CD14-positive monocyte (primary cell): ENCODE data around the gene KRT85. TPM values are rescaled to one million over a fixed set of nuclear protein-coding genes. Genes with fewer than 3 reads are reported as not detected.

ENCODE experiments used
- DNase-seq, 3 donors: peaks; one replicate each; pipeline ENCODE4 v3.0.0-alpha.2; 2011 to 2022
- H2AFZ ChIP-seq: 2 replicates; pipeline ENCODE4 v1.6.0; 2012; ENCODE audit warnings: mild to moderate bottlenecking, low read depth, low read length, inconsistent platforms; ENCODE audit not compliant: insufficient read depth, poor library complexity, severe bottlenecking
- H3K27ac ChIP-seq, 2 donors: 1 replicate in 1 of 2; 2 replicates in 1 of 2; pipeline ENCODE4 v1.5.1; 2012 to 2013; ENCODE audit warnings: low read length in 2 of 2, control low read depth in 1 of 2, inconsistent platforms in 1 of 2, low read depth in 1 of 2, mild to moderate bottlenecking in 1 of 2
- H3K27me3 ChIP-seq, 2 donors: one replicate each; pipeline versions ENCODE4 v1.6.0 to v1.6.1; 2011 to 2013; ENCODE audit warnings: low read length in 2 of 2; ENCODE audit not compliant: control insufficient read depth in 2 of 2, insufficient read depth in 2 of 2
- H3K36me3 ChIP-seq, 2 donors: replicated peaks in 1 of 2; 1 replicate in 1 of 2; 2 replicates in 1 of 2; pipeline versions ENCODE4 v1.5.1 to v1.6.1; 2012 to 2013; ENCODE audit warnings: low read length in 2 of 2, control low read depth in 1 of 2, inconsistent platforms in 1 of 2, mild to moderate bottlenecking in 1 of 2; ENCODE audit not compliant: insufficient read depth in 2 of 2, control insufficient read depth in 1 of 2
- H3K4me1 ChIP-seq, 2 donors: 1 replicate in 1 of 2; 2 replicates in 1 of 2; pipeline versions ENCODE4 v1.5.1 to v1.6.1; 2012 to 2013; ENCODE audit warnings: low read length in 2 of 2, control low read depth in 1 of 2, inconsistent platforms in 1 of 2, mild to moderate bottlenecking in 1 of 2, moderate library complexity in 1 of 2; ENCODE audit not compliant: insufficient read depth in 2 of 2, control insufficient read depth in 1 of 2
- H3K4me2 ChIP-seq: replicated peaks from 2 replicates; pipeline ENCODE3; 2012; ENCODE audit warnings: low read length, moderate library complexity, mild to moderate bottlenecking; ENCODE audit not compliant: poor library complexity, severe bottlenecking; ENCODE audit errors: extremely low read depth
- H3K4me3 ChIP-seq, 3 experiments: fragments of 200-600 bp in 1 of 3; sonication (generic) in 1 of 3; replicated peaks in 1 of 3; 1 replicate in 2 of 3; 2 replicates in 1 of 3; pipeline ENCODE4 v1.5.1; 2011 to 2013; ENCODE audit warnings: low read length in 3 of 3, mild to moderate bottlenecking in 3 of 3, control low read depth in 2 of 3, low read depth in 2 of 3, inconsistent platforms in 1 of 3, moderate library complexity in 1 of 3
- H3K79me2 ChIP-seq: 2 replicates; pipeline ENCODE4 v1.6.0; 2012; ENCODE audit warnings: mild to moderate bottlenecking, control low read depth, inconsistent platforms, low read length, moderate library complexity; ENCODE audit not compliant: insufficient read depth
- H3K9ac ChIP-seq: 2 replicates; pipeline ENCODE4 v1.6.0; 2017; ENCODE audit warnings: low read length, mild to moderate bottlenecking; ENCODE audit not compliant: insufficient read depth, poor library complexity, severe bottlenecking
- H3K9me3 ChIP-seq, 2 donors: replicated peaks in 1 of 2; 1 replicate in 1 of 2; 2 replicates in 1 of 2; pipeline versions ENCODE4 v1.5.1 to v1.6.1; 2012 to 2013; ENCODE audit warnings: low read length in 2 of 2, control low read depth in 1 of 2; ENCODE audit not compliant: control insufficient read depth in 1 of 2, insufficient read depth in 1 of 2
- H4K20me1 ChIP-seq: 2 replicates; pipeline ENCODE4 v1.6.0; 2012; ENCODE audit warnings: mild to moderate bottlenecking, low read length, control low read depth, moderate library complexity; ENCODE audit not compliant: insufficient read depth
- H3K27ac Mint-ChIP-seq, 7 donors: one replicate each; pipeline ENCODE4 v1.8.0; 2020; ENCODE audit warnings: mild to moderate bottlenecking in 7 of 7, mixed read lengths in 7 of 7, moderate library complexity in 6 of 7, inconsistent platforms in 2 of 7
- H3K27me3 Mint-ChIP-seq, 3 donors: one replicate each; pipeline ENCODE4 v1.8.0; 2021 to 2022; ENCODE audit warnings: low read depth in 3 of 3, mild to moderate bottlenecking in 3 of 3, mixed read lengths in 3 of 3, moderate library complexity in 3 of 3, inconsistent platforms in 1 of 3
- H3K36me3 Mint-ChIP-seq, 2 donors: one replicate each; pipeline ENCODE4 v1.8.0; 2020; ENCODE audit warnings: mixed read lengths in 2 of 2, inconsistent platforms in 1 of 2, mild to moderate bottlenecking in 1 of 2
- H3K4me1 Mint-ChIP-seq: one replicate; pipeline ENCODE4 v1.8.0; 2020; ENCODE audit warnings: mild to moderate bottlenecking, mixed read lengths
- H3K4me3 Mint-ChIP-seq, 2 donors: one replicate each; pipeline ENCODE4 v1.8.0; 2020; ENCODE audit warnings: mild to moderate bottlenecking in 2 of 2, mixed read lengths in 2 of 2, moderate library complexity in 1 of 2
- H3K9me3 Mint-ChIP-seq, 7 donors: one replicate each; pipeline ENCODE4 v1.8.0; 2020 to 2022; ENCODE audit warnings: mixed read lengths in 7 of 7, mild to moderate bottlenecking in 6 of 7, moderate library complexity in 6 of 7, inconsistent platforms in 2 of 7
- CTCF ChIP-seq: fragments of 200-600 bp; IDR thresholded peaks from one replicate; pipeline ENCODE4 v1.8.0; 2022; ENCODE audit warnings: antibody characterized with exemption, mild to moderate bottlenecking
- WGBS: methylation state at CpG from one replicate; pipeline ENCODE4 v1.1.5; 2013; ENCODE audit warnings: missing lambda C conversion rate; ENCODE audit not compliant: insufficient coverage; 5-methylcytosine and 5-hydroxymethylcytosine counted together
- intact Hi-C, 2 donors: fragments of 100-400 bp; cut with micrococcal nuclease; formaldehyde crosslinking; loops; one replicate each; pipeline versions ENCODE4 v1.15.0 to v1.15.1; 2023
- polyA plus RNA-seq, 3 donors: library from polyadenylated mRNA; depleted of rRNA in 1 of 3; unstranded in 2 of 3; stranded (reverse) in 1 of 3; fragments of 300-500 nt in 2 of 3; fragments of >200 nt in 1 of 3; fragmentation: Illumina TruSeq in 2 of 3; gene quantifications; 1 replicate in 2 of 3; 2 replicates in 1 of 3; pipeline ENCODE4 v1.2.3, GENCODE V29; 2012 to 2021

Gene KRT85
- polyA plus RNA-seq, 3 donors = not detected

- H3K9ac ChIP-seq = no peak overlapping the region
- H3K36me3 ChIP-seq = no peaks in the 10 kb centered on the region
- WGBS = 86% methylated on average over 1 of the region's 5 CpGs
- no peak for TF ChIP-seq CTCF
- Mint-ChIP-seq H3K4me3 (no peak overlapping the region), H3K27me3 (peaks cover 0 to 22% (median 2%) of the 10 kb centered on the region in 3 donors), H3K4me1 (no peaks in the 10 kb centered on the region), H3K9me3 (no peaks in the 10 kb centered on the region), H3K27ac (no peak overlapping the region), H3K36me3 (no peaks in the 10 kb centered on the region)
- no peak overlapping the region for H3K27ac ChIP-seq
- H3K4me3 ChIP-seq = no peak overlapping the region
- H3K27me3 ChIP-seq = no peaks in the 10 kb centered on the region
- H3K9me3 ChIP-seq = no peaks in the 10 kb centered on the region
- intact Hi-C loops = no loop called here
- H3K4me2 ChIP-seq = no peak overlapping the region
- no peak for DNase-seq
- no peaks in the 10 kb centered on the region for H3K4me1 ChIP-seq
- H4K20me1 ChIP-seq = no peaks in the 10 kb centered on the region
- no peak overlapping the region for H2AFZ ChIP-seq
- no peaks in the 10 kb centered on the region for H3K79me2 ChIP-seq
Observed at GRCh38 chr12:52354200-52354599, 13.1 kb downstream of the KRT85 start.

GRCh38 chr12:52353766-52354165, 13.5 kb downstream of the KRT85 start:
- H3K27me3 Mint-ChIP-seq = peaks cover 0 to 22% (median 2%) of the 10 kb centered on the region in 3 donors
- H3K27me3 ChIP-seq = no peaks in the 10 kb centered on the region
- intact Hi-C loops = no loop called here
- H3K27ac Mint-ChIP-seq = no peak overlapping the region
- no peak for DNase-seq
- no peak for TF ChIP-seq CTCF
- H3K27ac ChIP-seq = no peak overlapping the region
- H3K9me3 ChIP-seq = no peaks in the 10 kb centered on the region
- H3K4me3 Mint-ChIP-seq = no peak overlapping the region
- no peak overlapping the region for H2AFZ ChIP-seq
- H3K4me2 ChIP-seq = no peak overlapping the region
- no peak overlapping the region for H3K4me3 ChIP-seq
- WGBS = 80% methylated on average over 1 of the region's 3 CpGs
- H4K20me1 ChIP-seq = no peaks in the 10 kb centered on the region
- no peaks in the 10 kb centered on the region for H3K36me3 ChIP-seq
- H3K36me3 Mint-ChIP-seq = no peaks in the 10 kb centered on the region
- H3K4me1 Mint-ChIP-seq = no peaks in the 10 kb centered on the region
- no peak overlapping the region for H3K9ac ChIP-seq
- no peaks in the 10 kb centered on the region for H3K4me1 ChIP-seq
- H3K9me3 Mint-ChIP-seq = no peaks in the 10 kb centered on the region
- H3K79me2 ChIP-seq = no peaks in the 10 kb centered on the region
